ENCODE data around the gene JPH2.

JPH2 gene

GRCh38 chr20:44065401-44066340, 121.3 kb downstream of the JPH2 start:
- DNase-seq (ENCODE audit: low read depth in 2 of 2, low spot score in 1 of 2): no peak

- DNase-seq (ENCODE audit: low read depth in 2 of 2, low spot score in 1 of 2): no peak
These were observed 122.2 kb downstream of the JPH2 start for GRCh38 chr20:44064501-44065400.
